ENCODE measurements around the gene ZNF511. TPM values are rescaled to one million over a fixed set of nuclear protein-coding genes. Genes with fewer than 3 reads are reported as not detected.
"Not testable (repeated sequence)": the region's sequence is repeated elsewhere in the genome, so short reads cannot be mapped to it uniquely, and the experiment has no call there.

ZNF511 gene
- 34.4 TPM for total RNA-seq
- long read RNA-seq, transcript ZNF511-201 (5 exons, 2,004 nt): minor isoform, 11 of 50 reads
- long read RNA-seq, transcript ZNF511-202 (6 exons, 1,520 nt): major isoform, 34 of 50 reads
- long read RNA-seq, partial matches to known transcripts: 0 of 50 reads
- long read RNA-seq, other reads (novel, unspliced or antisense): 5 of 50 reads

DNA sequence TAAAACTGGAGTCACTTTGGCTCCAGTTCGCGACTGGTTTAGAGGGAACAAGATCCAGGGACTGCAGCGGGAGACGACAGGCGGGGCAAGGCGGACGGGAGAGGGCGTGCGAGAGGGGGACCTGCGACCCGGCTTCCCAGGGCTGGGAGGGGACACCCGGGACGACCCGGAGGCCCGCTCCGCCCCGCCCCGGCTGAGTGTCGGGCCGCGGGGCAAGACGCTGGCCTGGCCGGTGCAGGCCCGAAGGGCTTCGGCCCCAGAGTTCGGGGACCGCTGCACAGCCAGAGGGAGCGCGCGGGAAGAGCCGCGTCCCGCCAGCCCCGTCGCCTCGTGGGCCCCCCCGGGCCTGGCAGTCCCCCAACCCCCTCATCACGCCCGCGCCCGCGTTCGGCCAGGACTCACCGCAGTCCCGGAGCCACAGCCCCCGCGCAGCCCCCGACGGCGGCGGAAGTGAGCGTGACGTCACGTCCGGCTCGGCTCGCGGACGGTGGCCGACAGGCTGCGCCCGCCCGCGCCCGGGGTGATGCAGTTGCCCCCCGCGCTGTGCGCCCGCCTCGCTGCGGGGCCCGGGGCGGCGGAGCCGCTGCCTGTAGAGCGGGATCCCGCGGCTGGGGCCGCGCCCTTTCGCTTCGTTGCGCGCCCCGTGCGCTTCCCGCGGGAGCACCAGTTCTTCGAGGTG lies at the start of gene ZNF511, which contains the start of gene TUBGCP2:
ZNF511 (plus strand) TSS at position 494 of the 679 bp plus-strand sequence; CDS start at position 524, 30 bp downstream.
TUBGCP2 (minus strand) TSS at position 452 of the 679 bp plus-strand sequence. CDS start 5,931 bp downstream, outside the sequence.
- intact Hi-C loops (cut with DNase I): loop anchor here (5.0 kb wide), 2 partner anchors 46 to 64 kb away; partner anchors contain the start of gene ECHS1
- peak; percentile 93 for DNase-seq (ENCODE audit: low spot score)

DNA sequence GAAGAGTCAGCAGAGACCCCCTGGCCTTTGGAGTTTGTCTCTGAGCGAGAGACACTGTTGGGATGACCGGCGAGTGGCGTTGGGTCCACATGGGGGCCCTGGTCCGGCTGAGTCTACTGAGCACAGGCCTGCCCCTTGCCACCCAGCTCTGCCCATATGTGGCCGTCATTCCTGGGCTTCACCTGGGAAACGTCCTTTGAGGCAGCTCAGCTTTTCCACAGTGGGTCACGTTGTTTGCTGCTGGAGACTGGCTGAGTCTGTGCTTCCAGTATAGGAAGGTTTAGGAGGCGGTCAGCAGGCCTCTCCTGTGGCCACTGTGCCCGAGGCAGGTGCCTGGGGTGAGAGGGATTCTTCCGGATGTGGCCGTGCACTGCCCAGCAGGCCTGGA lies 49.1 kb upstream of the ZNF511 start:
- intact Hi-C loops (cut with DNase I): loop anchor here (10.0 kb wide), 1 partner anchor 115 kb away; no protein-coding TSS in a partner anchor
- DNase-seq (ENCODE audit: low spot score): no peak

DNA sequence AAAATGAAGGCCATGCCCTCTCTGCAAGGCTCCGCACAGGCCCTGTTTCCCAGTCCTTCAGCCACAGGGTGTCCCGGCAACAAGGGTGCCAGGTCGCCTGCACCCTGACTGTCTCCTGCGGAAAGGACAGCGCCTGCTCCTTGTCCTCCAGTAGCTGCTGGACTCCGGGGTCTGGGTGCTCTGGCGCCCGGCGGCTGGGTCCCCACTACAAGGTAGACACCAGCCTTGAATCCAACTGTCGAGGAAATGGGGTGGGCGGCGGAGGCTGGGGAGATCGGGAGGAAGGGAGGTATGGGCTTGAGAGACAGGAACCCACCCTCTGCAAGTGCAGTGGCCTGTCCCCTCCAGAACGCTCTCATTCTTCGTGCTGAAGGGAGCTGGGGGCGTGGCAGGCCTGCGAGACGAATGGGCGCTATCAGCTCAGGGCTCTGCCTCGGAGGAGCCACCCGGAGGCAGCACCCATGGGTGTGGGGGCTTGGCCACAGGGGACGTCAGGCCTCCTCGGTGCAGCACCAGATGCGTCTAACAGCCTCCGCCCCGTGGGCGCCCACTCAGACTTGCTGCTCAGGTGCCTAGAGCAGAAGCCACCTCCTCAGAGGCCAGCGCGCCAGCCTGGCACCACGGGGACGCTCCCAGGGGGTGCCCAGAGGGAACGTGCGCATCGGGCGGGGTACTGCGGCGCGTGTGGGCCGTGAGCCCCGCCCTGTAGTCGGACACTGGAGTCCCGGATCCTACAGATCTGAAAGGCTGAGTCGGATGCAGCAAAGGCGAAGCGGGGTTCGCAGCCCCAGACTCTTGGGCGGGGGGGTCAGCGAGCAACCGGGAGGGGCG lies 47.6 kb upstream of the ZNF511 start:
- intact Hi-C loops (cut with DNase I): loop anchor here (5.0 kb wide), 1 partner anchor 46 kb away; the partner anchor contains the start of genes TUBGCP2 and ZNF511

GRCh38 chr10:133261726-133262325 lies 46.9 kb upstream of the ZNF511 start:
- intact Hi-C loops (cut with DNase I): loop anchor here (5.0 kb wide), 1 partner anchor 45 kb away; the partner anchor contains the start of genes TUBGCP2 and ZNF511
- DNase-seq (ENCODE audit: low spot score): peak; percentile 97

More for the DNA sequence above, 47.6 kb upstream of the ZNF511 start:
- no peak for DNase-seq (ENCODE audit: low spot score)

- intact Hi-C loops (cut with DNase I): loop anchor here (5.0 kb wide), 1 partner anchor 45 kb away; the partner anchor contains the start of genes TUBGCP2 and ZNF511
- DNase-seq (ENCODE audit: low spot score): no peak
Measured at GRCh38 chr10:133262696-133263095, 46.0 kb upstream of the ZNF511 start.

GRCh38 chr10:133263674-133264073 lies 45.0 kb upstream of the ZNF511 start:
- intact Hi-C loops (cut with DNase I): loop anchor here (5.0 kb wide), 1 partner anchor 44 kb away; the partner anchor contains the start of genes TUBGCP2 and ZNF511
- DNase-seq (ENCODE audit: low spot score): no peak

DNA sequence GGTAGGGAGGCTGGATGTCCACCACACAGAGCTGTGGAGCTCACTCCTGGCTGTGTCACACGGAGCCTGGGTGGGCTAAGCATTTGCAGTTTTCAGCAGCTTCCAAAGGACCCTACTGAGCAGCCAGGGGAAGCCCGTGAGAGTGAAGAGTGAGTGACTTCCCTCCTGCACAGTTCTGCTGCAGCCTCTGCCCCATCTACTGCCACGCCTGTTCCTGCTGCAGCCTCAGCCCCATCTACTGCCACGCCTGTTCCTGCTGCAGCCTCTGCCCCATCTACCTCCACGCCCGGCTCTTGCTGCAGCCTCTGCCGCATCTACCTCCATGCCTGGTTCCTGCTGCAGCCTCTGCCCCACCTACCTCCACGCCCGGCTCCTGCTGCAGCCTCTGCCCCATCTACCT lies 44.3 kb upstream of the ZNF511 start:
- no peak for DNase-seq (ENCODE audit: low spot score)
- intact Hi-C loops (cut with DNase I): loop anchor here (5.0 kb wide), 1 partner anchor 43 kb away; the partner anchor contains the start of genes TUBGCP2 and ZNF511

DNA sequence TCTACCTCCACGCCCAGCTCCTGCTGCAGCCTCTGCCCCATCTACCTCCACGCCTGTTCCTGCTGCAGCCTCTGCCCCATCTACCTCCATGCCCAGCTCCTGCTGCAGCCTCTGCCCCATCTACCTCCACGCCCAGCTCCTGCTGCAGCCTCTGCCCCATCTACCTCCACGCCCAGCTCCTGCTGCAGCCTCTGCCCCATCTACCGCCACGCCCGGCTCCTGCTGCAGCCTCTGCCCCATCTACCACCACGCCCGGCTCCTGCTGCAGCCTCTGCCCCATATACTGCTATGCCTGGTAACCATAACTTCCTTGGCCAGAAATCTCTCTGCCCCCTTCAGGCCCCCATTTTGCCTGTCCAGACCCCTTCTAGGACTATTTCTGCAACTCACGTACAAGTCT lies 43.7 kb upstream of the ZNF511 start:
- intact Hi-C loops (cut with DNase I): not testable (repeated sequence)

DNA sequence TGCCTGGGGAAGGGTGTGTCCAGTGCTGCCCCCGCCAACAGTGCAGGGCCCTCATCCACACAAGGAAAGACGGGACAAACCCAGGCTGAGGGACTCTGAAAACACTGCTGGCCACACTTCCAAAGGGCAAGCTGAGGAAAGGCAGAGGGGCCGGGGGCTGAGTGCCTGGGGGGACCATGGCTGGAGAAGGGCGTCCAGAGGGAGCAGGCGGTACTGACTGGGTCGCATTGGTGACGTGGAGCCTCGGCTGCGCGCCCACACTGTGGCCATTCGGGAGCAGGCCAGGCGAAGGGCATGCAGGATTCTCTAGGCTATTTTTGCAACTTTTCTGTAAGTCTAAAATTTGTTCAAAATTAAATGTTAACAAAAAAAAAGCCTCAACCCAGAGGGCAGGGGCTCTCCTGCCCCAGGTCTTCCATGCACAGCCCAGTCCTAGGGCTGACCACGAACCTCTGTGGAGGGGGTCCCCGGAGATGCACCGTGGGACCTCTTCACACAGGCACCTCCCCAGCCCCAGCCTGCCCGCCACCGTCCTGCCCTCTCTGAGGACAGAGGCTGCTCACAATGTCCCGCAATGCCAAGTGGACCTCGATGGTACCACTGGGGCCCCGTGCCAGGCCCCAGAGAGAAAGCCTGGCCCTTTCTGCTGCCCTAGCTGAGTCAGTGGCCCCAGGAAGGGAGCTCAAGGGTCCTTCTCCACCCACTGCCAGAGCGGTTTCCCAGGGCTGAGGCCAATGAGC lies 42.5 kb upstream of the ZNF511 start:
- DNase-seq (ENCODE audit: low spot score): no peak
- intact Hi-C loops (cut with DNase I): no loop called here

More for the DNA sequence above, 43.7 kb upstream of the ZNF511 start:
- DNase-seq (ENCODE audit: low spot score): not testable (repeated sequence)

DNA sequence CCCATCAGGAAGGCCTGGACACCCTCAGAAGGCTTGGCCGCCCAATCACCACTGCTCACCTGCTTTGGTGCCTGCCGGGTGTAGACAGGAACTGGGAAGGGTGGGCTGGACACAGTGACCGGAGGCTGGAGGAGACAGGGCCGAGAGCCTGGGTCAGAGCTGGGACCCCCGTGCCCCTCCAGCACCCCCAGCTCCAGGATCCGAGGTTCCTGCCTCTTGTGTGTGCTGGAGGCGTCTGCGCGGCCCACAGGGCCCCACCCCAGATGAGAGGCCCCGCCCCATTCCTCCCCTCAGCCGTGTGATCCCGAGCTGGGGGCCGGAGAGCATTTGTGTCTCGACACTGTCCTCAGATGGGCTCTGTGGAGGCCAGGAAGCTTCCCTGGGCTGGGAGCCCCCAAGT lies 41.4 kb upstream of the ZNF511 start:
- intact Hi-C loops (cut with DNase I): no loop called here
- no peak for DNase-seq (ENCODE audit: low spot score)

DNA sequence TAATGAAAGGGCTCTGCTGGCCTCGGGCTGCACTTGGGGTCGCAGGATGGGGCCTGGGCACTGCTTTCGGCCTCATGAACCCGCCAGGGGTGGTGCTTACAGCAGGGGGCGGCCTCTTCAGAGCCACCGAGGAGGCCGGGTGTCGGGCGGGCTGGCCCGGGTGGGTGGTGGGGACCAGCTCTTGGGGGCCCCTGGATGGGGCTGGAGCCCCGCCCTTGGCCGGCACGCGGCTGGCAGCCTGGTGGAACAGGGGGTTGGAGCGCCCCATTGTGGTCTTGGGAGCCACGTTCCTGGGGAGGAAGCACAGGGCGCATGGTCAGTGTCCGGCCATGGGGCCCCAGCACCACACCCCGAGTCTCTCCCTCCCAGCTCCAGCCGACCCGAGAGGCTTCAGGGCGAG lies 40.9 kb upstream of the ZNF511 start:
- DNase-seq (ENCODE audit: low spot score): no peak
- intact Hi-C loops (cut with DNase I): no loop called here

- no peak for DNase-seq (ENCODE audit: low spot score)
- intact Hi-C loops (cut with DNase I): no loop called here
Measured at GRCh38 chr10:133268532-133268931, 40.2 kb upstream of the ZNF511 start.

DNA sequence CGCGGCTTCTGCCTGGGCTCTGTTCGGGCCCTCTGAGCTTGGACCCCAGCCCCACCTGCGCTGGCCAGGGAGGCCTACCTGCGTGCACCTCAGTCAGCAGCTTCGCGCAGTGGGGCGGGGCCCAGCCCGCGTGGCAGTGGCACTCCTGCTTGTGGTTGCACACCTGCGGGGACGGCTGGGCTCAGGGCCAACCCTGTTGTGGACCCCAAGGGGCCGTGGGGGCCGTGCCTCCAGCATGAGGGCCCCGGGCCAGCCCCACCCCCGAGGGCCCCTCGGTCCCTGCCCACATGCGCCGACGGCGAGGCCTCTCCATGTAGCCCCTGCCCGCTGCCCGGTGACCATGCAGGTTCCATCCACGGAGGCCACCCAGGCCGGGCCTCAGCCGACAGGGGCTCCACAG lies 39.3 kb upstream of the ZNF511 start:
- no peak for DNase-seq (ENCODE audit: low spot score)
- intact Hi-C loops (cut with DNase I): no loop called here

DNA sequence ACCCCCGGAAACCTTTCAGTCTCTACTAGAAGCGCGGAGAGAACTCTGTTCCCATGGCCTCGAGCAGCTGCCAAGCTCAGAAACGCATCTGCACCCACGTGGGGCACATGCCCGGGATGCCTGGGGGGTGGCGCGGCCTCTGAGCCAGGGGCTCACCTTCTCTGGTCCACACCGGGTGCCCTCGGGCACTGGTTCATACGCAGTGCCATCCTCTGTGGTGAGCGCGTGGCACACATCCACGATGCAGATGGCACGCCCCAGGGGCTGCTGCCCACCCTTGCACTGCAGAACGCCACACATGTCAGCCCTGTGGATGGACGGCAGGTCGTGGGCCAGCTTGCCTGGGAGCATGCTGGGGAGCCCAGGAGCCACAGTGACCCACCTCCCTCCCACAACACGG lies 38.5 kb upstream of the ZNF511 start:
- intact Hi-C loops (cut with DNase I): no loop called here
- no peak for DNase-seq (ENCODE audit: low spot score)

DNA sequence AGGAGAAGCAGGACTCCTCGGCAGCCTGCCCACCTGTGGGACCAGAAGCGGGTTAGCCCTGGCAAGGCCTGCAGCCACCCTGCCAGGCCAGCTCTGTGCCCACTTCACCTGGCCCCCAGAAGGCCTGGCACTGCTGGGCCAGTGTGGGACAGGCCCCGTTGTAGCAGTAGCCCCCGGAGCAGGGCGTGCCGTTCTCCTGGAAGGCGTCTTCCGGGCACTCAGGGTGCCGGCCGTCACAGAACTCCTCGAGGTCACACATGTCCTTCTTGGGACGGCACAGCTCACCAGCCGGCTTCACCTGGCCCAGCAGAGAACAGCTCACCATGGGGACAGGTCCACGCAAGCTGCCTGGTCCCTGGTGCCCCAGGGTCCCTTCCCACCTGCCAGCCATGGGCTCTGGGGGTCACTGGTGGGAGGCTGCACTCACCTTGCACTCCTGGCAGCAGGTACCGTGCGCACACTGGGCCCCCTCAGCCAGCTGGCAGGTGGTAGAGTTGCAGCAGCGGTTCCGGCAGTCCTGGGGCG lies 37.9 kb upstream of the ZNF511 start:
- no peak for DNase-seq (ENCODE audit: low spot score)
- intact Hi-C loops (cut with DNase I): no loop called here

GRCh38 chr10:133271521-133272300 lies 37.0 kb upstream of the ZNF511 start:
- DNase-seq (ENCODE audit: low spot score): no peak
- intact Hi-C loops (cut with DNase I): no loop called here

- no peak for DNase-seq (ENCODE audit: low spot score)
- intact Hi-C loops (cut with DNase I): no loop called here
Measured at GRCh38 chr10:133272301-133272963, 36.3 kb upstream of the ZNF511 start.

Measured in cardiac septum (tissue), 1 donor.